SK-N-SH treated with all-trans-retinoic acid at 6 μM for 48 hours (cell line): ENCODE measurements around the gene SFT2D1.

Experiments
- ATAC-seq: fragments of 200-7000 bp; cut with Tn5 transposase; 3 replicates; pipeline ENCODE4 v1.9.1; 2020; ENCODE audit warnings: mild to moderate bottlenecking, moderate library complexity
- ARNTL ChIP-seq: fragments of 450-650 bp; formaldehyde crosslinking; IDR thresholded peaks from 2 replicates; pipeline ENCODE4 v1.5.0; 2020; ENCODE audit warnings: low read depth, mild to moderate bottlenecking, moderate library complexity, borderline replicate concordance
- BACH2 ChIP-seq: fragments of 250-450 bp; sonication (Bioruptor Pico); IDR thresholded peaks from 2 replicates; pipeline ENCODE4 v1.9.0; 2021; ENCODE audit warnings: mild to moderate bottlenecking, borderline replicate concordance
- CREB5 ChIP-seq: fragments of 250-450 bp; sonication (Bioruptor Pico); IDR thresholded peaks from 2 replicates; pipeline ENCODE4 v1.5.1; 2020; ENCODE audit warnings: low read depth, mild to moderate bottlenecking, moderate library complexity
- CSRNP3 ChIP-seq: fragments of 250-450 bp; sonication (Bioruptor Pico); IDR thresholded peaks from 2 replicates; pipeline ENCODE4 v1.5.1; 2021; ENCODE audit warnings: mild to moderate bottlenecking, moderate library complexity
- ESRRG ChIP-seq: fragments of 250-450 bp; sonication (Bioruptor Pico); IDR thresholded peaks from 2 replicates; pipeline ENCODE4 v1.6.1; 2021; ENCODE audit warnings: mild to moderate bottlenecking
- GLIS3 ChIP-seq: fragments of 250-450 bp; sonication (Bioruptor Pico); IDR thresholded peaks from 2 replicates; pipeline ENCODE4 v1.5.0; 2020; ENCODE audit warnings: mild to moderate bottlenecking, moderate library complexity
- ISL1 ChIP-seq: fragments of 250-450 bp; sonication (Bioruptor Pico); IDR thresholded peaks from 2 replicates; pipeline ENCODE4 v2.1.2; 2022; ENCODE audit warnings: mild to moderate bottlenecking, moderate library complexity
- PATZ1 ChIP-seq: fragments of 250-450 bp; sonication (Bioruptor Pico); IDR thresholded peaks from 2 replicates; pipeline ENCODE4 v1.8.0; 2020; ENCODE audit warnings: mild to moderate bottlenecking, moderate library complexity, borderline replicate concordance
- POU6F1 ChIP-seq: fragments of 250-450 bp; sonication (Bioruptor Pico); IDR thresholded peaks from 2 replicates; pipeline ENCODE4 v1.8.0; 2021; ENCODE audit warnings: low read depth, mild to moderate bottlenecking, moderate library complexity, borderline replicate concordance
- PPARA ChIP-seq: fragments of 250-450 bp; sonication (Bioruptor Pico); IDR thresholded peaks from 2 replicates; pipeline ENCODE4 v1.5.0; 2020; ENCODE audit warnings: mild to moderate bottlenecking, borderline replicate concordance
- RARB ChIP-seq: fragments of 250-450 bp; sonication (Bioruptor Pico); IDR thresholded peaks from 2 replicates; pipeline ENCODE4 v1.8.0; 2021; ENCODE audit warnings: mild to moderate bottlenecking, moderate library complexity
- SNAI2 ChIP-seq: fragments of 250-450 bp; sonication (Bioruptor Pico); IDR thresholded peaks from 2 replicates; pipeline ENCODE4 v1.5.0; 2020; ENCODE audit warnings: mild to moderate bottlenecking, moderate library complexity
- TCF4 ChIP-seq: fragments of 250-450 bp; sonication (Bioruptor Pico); IDR thresholded peaks from 2 replicates; pipeline ENCODE4 v1.8.0; 2021; ENCODE audit warnings: mild to moderate bottlenecking, moderate library complexity, borderline replicate concordance
- TSHZ2 ChIP-seq: fragments of 250-450 bp; sonication (Bioruptor Pico); IDR thresholded peaks from 2 replicates; pipeline ENCODE4 v1.5.0; 2020; ENCODE audit warnings: mild to moderate bottlenecking, moderate library complexity
- ZC3H10 ChIP-seq: fragments of 250-450 bp; sonication (Bioruptor Pico); IDR thresholded peaks from 2 replicates; pipeline ENCODE4 v1.5.1; 2021; ENCODE audit warnings: mild to moderate bottlenecking, moderate library complexity
- ZFP3 ChIP-seq: fragments of 250-450 bp; sonication (Bioruptor Pico); IDR thresholded peaks from 2 replicates; pipeline ENCODE4 v1.5.0; 2020; ENCODE audit warnings: mild to moderate bottlenecking, moderate library complexity
- ZFP30 ChIP-seq: fragments of 450-650 bp; formaldehyde crosslinking; IDR thresholded peaks from 2 replicates; pipeline ENCODE4 v1.5.0; 2022; ENCODE audit warnings: mild to moderate bottlenecking, moderate library complexity
- ZNF565 ChIP-seq: fragments of 450-650 bp; formaldehyde crosslinking; conservative IDR thresholded peaks from 2 replicates; pipeline ENCODE4 v1.5.0; 2020; ENCODE audit warnings: low read depth, mild to moderate bottlenecking, moderate library complexity
- ZNF8 ChIP-seq: fragments of 450-650 bp; formaldehyde crosslinking; IDR thresholded peaks from 2 replicates; pipeline ENCODE4 v1.5.0; 2020; ENCODE audit warnings: mild to moderate bottlenecking, moderate library complexity

Gene SFT2D1

GRCh38 chr6:166282394-166283032 lies 59.8 kb downstream of the SFT2D1 start:
- TF ChIP-seq SNAI2 (no peak), PPARA (no peak), ISL1 (no peak), CSRNP3 (CRISPR knock-in tag) (no peak), PATZ1 (CRISPR knock-in tag) (no peak), RARB (CRISPR knock-in tag) (no peak), ZFP3 (no peak), ZNF8 (CRISPR knock-in tag) (no peak)
- no peak; the same call in 2 of the 3 replicates for ATAC-seq

GRCh38 chr6:166281104-166281503 lies 61.2 kb downstream of the SFT2D1 start:
- TF ChIP-seq CREB5 (CRISPR knock-in tag) = no peak
- TF ChIP-seq ARNTL (CRISPR knock-in tag) = no peak
- no peak for TF ChIP-seq POU6F1 (CRISPR knock-in tag)
- no peak for TF ChIP-seq TCF4
- TF ChIP-seq BACH2 (CRISPR knock-in tag) = no peak
- no peak for TF ChIP-seq SNAI2
- no peak for TF ChIP-seq ZC3H10 (CRISPR knock-in tag)
- TF ChIP-seq ZNF8 (CRISPR knock-in tag) = no peak
- no peak for TF ChIP-seq ZFP30 (CRISPR knock-in tag)
- no peak for TF ChIP-seq ISL1
- no peak for TF ChIP-seq ZFP3
- no peak for TF ChIP-seq ESRRG
- ATAC-seq = no peak

GRCh38 chr6:166279393-166279679 lies 63.0 kb downstream of the SFT2D1 start:
- TF ChIP-seq ISL1 = no peak
- TF ChIP-seq ZNF565 (CRISPR knock-in tag) = no peak
- no peak for TF ChIP-seq GLIS3
- no peak for TF ChIP-seq ZC3H10 (CRISPR knock-in tag)
- TF ChIP-seq BACH2 (CRISPR knock-in tag) = no peak
- TF ChIP-seq TSHZ2 (CRISPR knock-in tag) = no peak
- TF ChIP-seq CSRNP3 (CRISPR knock-in tag) = no peak
- TF ChIP-seq PATZ1 (CRISPR knock-in tag) = no peak
- no peak for TF ChIP-seq ARNTL (CRISPR knock-in tag)
- TF ChIP-seq TCF4 = no peak
- TF ChIP-seq, all 23 proteins: peak for 0
- ATAC-seq = no peak
